SK-N-SH treated with all-trans-retinoic acid at 6 μM for 48 hours (cell line): ENCODE data around the gene MRPL21.

Experiments used
- ATAC-seq: fragments of 200-7000 bp; cut with Tn5 transposase; 3 replicates; pipeline ENCODE4 v1.9.1; 2020; ENCODE audit warnings: mild to moderate bottlenecking, moderate library complexity
- ARNTL ChIP-seq: fragments of 450-650 bp; formaldehyde crosslinking; IDR thresholded peaks from 2 replicates; pipeline ENCODE4 v1.5.0; 2020; ENCODE audit warnings: low read depth, mild to moderate bottlenecking, moderate library complexity, borderline replicate concordance
- BACH2 ChIP-seq: fragments of 250-450 bp; sonication (Bioruptor Pico); IDR thresholded peaks from 2 replicates; pipeline ENCODE4 v1.9.0; 2021; ENCODE audit warnings: mild to moderate bottlenecking, borderline replicate concordance
- CSDC2 ChIP-seq: fragments of 250-450 bp; sonication (Bioruptor Pico); IDR thresholded peaks from 2 replicates; pipeline ENCODE4 v1.5.0; 2020; ENCODE audit warnings: mild to moderate bottlenecking, moderate library complexity
- ESRRG ChIP-seq: fragments of 250-450 bp; sonication (Bioruptor Pico); IDR thresholded peaks from 2 replicates; pipeline ENCODE4 v1.6.1; 2021; ENCODE audit warnings: mild to moderate bottlenecking
- GLIS3 ChIP-seq: fragments of 250-450 bp; sonication (Bioruptor Pico); IDR thresholded peaks from 2 replicates; pipeline ENCODE4 v1.5.0; 2020; ENCODE audit warnings: mild to moderate bottlenecking, moderate library complexity
- ISL1 ChIP-seq: fragments of 250-450 bp; sonication (Bioruptor Pico); IDR thresholded peaks from 2 replicates; pipeline ENCODE4 v2.1.2; 2022; ENCODE audit warnings: mild to moderate bottlenecking, moderate library complexity
- OSR1 ChIP-seq: fragments of 250-450 bp; sonication (Bioruptor Pico); IDR thresholded peaks from 2 replicates; pipeline ENCODE4 v1.8.0; 2022; ENCODE audit warnings: moderate library complexity, mild to moderate bottlenecking, inconsistent platforms
- PPARA ChIP-seq: fragments of 250-450 bp; sonication (Bioruptor Pico); IDR thresholded peaks from 2 replicates; pipeline ENCODE4 v1.5.0; 2020; ENCODE audit warnings: mild to moderate bottlenecking, borderline replicate concordance
- RARB ChIP-seq: fragments of 250-450 bp; sonication (Bioruptor Pico); IDR thresholded peaks from 2 replicates; pipeline ENCODE4 v1.8.0; 2021; ENCODE audit warnings: mild to moderate bottlenecking, moderate library complexity
- SNAI2 ChIP-seq: fragments of 250-450 bp; sonication (Bioruptor Pico); IDR thresholded peaks from 2 replicates; pipeline ENCODE4 v1.5.0; 2020; ENCODE audit warnings: mild to moderate bottlenecking, moderate library complexity
- TCF4 ChIP-seq: fragments of 250-450 bp; sonication (Bioruptor Pico); IDR thresholded peaks from 2 replicates; pipeline ENCODE4 v1.8.0; 2021; ENCODE audit warnings: mild to moderate bottlenecking, moderate library complexity, borderline replicate concordance
- TOX ChIP-seq: fragments of 250-450 bp; sonication (Bioruptor Pico); IDR thresholded peaks from 2 replicates; pipeline ENCODE4 v1.8.0; 2021; ENCODE audit warnings: mild to moderate bottlenecking, moderate library complexity, borderline replicate concordance
- ZC3H10 ChIP-seq: fragments of 250-450 bp; sonication (Bioruptor Pico); IDR thresholded peaks from 2 replicates; pipeline ENCODE4 v1.5.1; 2021; ENCODE audit warnings: mild to moderate bottlenecking, moderate library complexity
- ZFP3 ChIP-seq: fragments of 250-450 bp; sonication (Bioruptor Pico); IDR thresholded peaks from 2 replicates; pipeline ENCODE4 v1.5.0; 2020; ENCODE audit warnings: mild to moderate bottlenecking, moderate library complexity
- ZFP30 ChIP-seq: fragments of 450-650 bp; formaldehyde crosslinking; IDR thresholded peaks from 2 replicates; pipeline ENCODE4 v1.5.0; 2022; ENCODE audit warnings: mild to moderate bottlenecking, moderate library complexity
- ZNF565 ChIP-seq: fragments of 450-650 bp; formaldehyde crosslinking; conservative IDR thresholded peaks from 2 replicates; pipeline ENCODE4 v1.5.0; 2020; ENCODE audit warnings: low read depth, mild to moderate bottlenecking, moderate library complexity
- ZNF70 ChIP-seq: fragments of 450-650 bp; formaldehyde crosslinking; IDR thresholded peaks from 2 replicates; pipeline ENCODE4 v1.5.0; 2020; ENCODE audit warnings: mild to moderate bottlenecking, moderate library complexity
- ZNF8 ChIP-seq: fragments of 450-650 bp; formaldehyde crosslinking; IDR thresholded peaks from 2 replicates; pipeline ENCODE4 v1.5.0; 2020; ENCODE audit warnings: mild to moderate bottlenecking, moderate library complexity
- TF ChIP-seq, protein P1 (sequence below): fragments of 250-450 bp; sonication (Bioruptor Pico); IDR thresholded peaks from 2 replicates; pipeline ENCODE4 v1.8.0; 2021; ENCODE audit warnings: low read depth, mild to moderate bottlenecking, moderate library complexity, borderline replicate concordance
- TF ChIP-seq, protein P2 (sequence below): fragments of 250-450 bp; sonication (Bioruptor Pico); IDR thresholded peaks from 2 replicates; pipeline ENCODE4 v1.8.0; 2020; ENCODE audit warnings: mild to moderate bottlenecking, moderate library complexity, borderline replicate concordance
- TF ChIP-seq, protein P3 (sequence below): fragments of 250-450 bp; sonication (Bioruptor Pico); IDR thresholded peaks from 2 replicates; pipeline ENCODE4 v1.5.0; 2020; ENCODE audit warnings: mild to moderate bottlenecking, moderate library complexity
- TF ChIP-seq, protein P4 (sequence below): fragments of 250-450 bp; sonication (Bioruptor Pico); IDR thresholded peaks from 2 replicates; pipeline ENCODE4 v1.5.1; 2020; ENCODE audit warnings: low read depth, mild to moderate bottlenecking, moderate library complexity
- TF ChIP-seq, protein P5 (sequence below): fragments of 250-450 bp; sonication (Bioruptor Pico); IDR thresholded peaks from 2 replicates; pipeline ENCODE4 v1.5.1; 2021; ENCODE audit warnings: mild to moderate bottlenecking, moderate library complexity

The MRPL21 gene

DNA sequence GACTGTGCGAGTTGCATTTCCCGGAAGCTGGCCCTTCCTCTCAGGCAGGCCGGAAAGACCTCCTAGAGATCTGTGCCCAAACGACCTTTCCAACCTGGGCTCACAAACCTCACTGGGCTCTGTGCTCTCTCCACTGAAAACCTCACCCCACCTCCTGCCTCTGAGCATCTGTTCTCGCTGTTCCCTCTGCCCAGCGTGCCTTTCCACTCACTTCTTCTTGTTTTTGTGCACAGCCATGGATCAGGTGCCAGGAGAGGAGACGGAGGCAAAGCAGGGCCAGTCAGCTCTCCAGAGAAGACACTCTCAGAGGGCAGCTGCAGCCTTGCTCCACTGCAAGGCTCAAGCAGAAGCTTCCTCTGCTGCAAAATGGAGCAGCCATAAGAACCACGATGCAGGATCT is 51.0 kb downstream of the MRPL21 start (continued):
- TF ChIP-seq ZFP3 (no peak), RARB (no peak), ZNF565 (CRISPR knock-in tag) (no peak), ZFP30 (CRISPR knock-in tag) (no peak)

DNA sequence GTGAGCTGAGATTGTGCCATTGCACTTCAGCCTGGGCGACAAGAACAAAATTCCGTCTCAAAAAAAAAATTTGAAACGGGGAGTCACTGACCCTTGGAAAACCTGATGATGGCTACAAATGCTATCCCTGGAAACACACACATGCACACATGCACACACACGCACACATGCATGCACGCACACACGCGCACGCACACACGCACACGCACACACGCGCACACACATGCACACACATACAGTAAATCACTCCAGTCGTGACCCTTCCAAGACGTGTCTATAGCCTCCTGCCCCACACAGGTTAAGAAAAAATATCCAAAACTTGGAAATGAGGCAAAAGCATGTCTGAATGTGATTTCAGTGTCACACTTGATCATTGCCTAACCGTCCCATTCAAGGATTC is 55.2 kb downstream of the MRPL21 start:
- ATAC-seq = no peak
- TF ChIP-seq OSR1 (CRISPR knock-in tag) (no peak), ISL1 (CRISPR knock-in tag) (no peak), ARNTL (CRISPR knock-in tag) (no peak), RARB (no peak), PPARA (no peak), ZC3H10 (CRISPR knock-in tag) (no peak), BACH2 (CRISPR knock-in tag) (no peak), TCF4 (no peak), ZNF70 (CRISPR knock-in tag) (no peak), TOX (CRISPR knock-in tag) (no peak), ESRRG (no peak), GLIS3 (CRISPR knock-in tag) (no peak), SNAI2 (CRISPR knock-in tag) (no peak), ZNF565 (CRISPR knock-in tag) (no peak), ZFP3 (no peak)
- TF ChIP-seq, protein P1, sequence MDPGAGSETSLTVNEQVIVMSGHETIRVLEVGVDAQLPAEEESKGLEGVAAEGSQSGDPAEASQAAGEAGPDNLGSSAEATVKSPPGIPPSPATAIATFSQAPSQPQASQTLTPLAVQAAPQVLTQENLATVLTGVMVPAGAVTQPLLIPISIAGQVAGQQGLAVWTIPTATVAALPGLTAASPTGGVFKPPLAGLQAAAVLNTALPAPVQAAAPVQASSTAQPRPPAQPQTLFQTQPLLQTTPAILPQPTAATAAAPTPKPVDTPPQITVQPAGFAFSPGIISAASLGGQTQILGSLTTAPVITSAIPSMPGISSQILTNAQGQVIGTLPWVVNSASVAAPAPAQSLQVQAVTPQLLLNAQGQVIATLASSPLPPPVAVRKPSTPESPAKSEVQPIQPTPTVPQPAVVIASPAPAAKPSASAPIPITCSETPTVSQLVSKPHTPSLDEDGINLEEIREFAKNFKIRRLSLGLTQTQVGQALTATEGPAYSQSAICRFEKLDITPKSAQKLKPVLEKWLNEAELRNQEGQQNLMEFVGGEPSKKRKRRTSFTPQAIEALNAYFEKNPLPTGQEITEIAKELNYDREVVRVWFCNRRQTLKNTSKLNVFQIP (CRISPR knock-in tag) = no peak
- TF ChIP-seq, protein P2, sequence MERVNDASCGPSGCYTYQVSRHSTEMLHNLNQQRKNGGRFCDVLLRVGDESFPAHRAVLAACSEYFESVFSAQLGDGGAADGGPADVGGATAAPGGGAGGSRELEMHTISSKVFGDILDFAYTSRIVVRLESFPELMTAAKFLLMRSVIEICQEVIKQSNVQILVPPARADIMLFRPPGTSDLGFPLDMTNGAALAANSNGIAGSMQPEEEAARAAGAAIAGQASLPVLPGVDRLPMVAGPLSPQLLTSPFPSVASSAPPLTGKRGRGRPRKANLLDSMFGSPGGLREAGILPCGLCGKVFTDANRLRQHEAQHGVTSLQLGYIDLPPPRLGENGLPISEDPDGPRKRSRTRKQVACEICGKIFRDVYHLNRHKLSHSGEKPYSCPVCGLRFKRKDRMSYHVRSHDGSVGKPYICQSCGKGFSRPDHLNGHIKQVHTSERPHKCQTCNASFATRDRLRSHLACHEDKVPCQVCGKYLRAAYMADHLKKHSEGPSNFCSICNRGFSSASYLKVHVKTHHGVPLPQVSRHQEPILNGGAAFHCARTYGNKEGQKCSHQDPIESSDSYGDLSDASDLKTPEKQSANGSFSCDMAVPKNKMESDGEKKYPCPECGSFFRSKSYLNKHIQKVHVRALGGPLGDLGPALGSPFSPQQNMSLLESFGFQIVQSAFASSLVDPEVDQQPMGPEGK (CRISPR knock-in tag) = no peak
- TF ChIP-seq, protein P3, sequence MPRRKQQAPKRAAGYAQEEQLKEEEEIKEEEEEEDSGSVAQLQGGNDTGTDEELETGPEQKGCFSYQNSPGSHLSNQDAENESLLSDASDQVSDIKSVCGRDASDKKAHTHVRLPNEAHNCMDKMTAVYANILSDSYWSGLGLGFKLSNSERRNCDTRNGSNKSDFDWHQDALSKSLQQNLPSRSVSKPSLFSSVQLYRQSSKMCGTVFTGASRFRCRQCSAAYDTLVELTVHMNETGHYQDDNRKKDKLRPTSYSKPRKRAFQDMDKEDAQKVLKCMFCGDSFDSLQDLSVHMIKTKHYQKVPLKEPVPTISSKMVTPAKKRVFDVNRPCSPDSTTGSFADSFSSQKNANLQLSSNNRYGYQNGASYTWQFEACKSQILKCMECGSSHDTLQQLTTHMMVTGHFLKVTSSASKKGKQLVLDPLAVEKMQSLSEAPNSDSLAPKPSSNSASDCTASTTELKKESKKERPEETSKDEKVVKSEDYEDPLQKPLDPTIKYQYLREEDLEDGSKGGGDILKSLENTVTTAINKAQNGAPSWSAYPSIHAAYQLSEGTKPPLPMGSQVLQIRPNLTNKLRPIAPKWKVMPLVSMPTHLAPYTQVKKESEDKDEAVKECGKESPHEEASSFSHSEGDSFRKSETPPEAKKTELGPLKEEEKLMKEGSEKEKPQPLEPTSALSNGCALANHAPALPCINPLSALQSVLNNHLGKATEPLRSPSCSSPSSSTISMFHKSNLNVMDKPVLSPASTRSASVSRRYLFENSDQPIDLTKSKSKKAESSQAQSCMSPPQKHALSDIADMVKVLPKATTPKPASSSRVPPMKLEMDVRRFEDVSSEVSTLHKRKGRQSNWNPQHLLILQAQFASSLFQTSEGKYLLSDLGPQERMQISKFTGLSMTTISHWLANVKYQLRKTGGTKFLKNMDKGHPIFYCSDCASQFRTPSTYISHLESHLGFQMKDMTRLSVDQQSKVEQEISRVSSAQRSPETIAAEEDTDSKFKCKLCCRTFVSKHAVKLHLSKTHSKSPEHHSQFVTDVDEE (CRISPR knock-in tag) = no peak
- TF ChIP-seq, protein P4, sequence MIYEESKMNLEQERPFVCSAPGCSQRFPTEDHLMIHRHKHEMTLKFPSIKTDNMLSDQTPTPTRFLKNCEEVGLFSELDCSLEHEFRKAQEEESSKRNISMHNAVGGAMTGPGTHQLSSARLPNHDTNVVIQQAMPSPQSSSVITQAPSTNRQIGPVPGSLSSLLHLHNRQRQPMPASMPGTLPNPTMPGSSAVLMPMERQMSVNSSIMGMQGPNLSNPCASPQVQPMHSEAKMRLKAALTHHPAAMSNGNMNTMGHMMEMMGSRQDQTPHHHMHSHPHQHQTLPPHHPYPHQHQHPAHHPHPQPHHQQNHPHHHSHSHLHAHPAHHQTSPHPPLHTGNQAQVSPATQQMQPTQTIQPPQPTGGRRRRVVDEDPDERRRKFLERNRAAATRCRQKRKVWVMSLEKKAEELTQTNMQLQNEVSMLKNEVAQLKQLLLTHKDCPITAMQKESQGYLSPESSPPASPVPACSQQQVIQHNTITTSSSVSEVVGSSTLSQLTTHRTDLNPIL (CRISPR knock-in tag) = no peak
- TF ChIP-seq, protein P5, sequence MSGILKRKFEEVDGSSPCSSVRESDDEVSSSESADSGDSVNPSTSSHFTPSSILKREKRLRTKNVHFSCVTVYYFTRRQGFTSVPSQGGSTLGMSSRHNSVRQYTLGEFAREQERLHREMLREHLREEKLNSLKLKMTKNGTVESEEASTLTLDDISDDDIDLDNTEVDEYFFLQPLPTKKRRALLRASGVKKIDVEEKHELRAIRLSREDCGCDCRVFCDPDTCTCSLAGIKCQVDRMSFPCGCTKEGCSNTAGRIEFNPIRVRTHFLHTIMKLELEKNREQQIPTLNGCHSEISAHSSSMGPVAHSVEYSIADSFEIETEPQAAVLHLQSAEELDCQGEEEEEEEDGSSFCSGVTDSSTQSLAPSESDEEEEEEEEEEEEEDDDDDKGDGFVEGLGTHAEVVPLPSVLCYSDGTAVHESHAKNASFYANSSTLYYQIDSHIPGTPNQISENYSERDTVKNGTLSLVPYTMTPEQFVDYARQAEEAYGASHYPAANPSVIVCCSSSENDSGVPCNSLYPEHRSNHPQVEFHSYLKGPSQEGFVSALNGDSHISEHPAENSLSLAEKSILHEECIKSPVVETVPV (CRISPR knock-in tag) = no peak

DNA sequence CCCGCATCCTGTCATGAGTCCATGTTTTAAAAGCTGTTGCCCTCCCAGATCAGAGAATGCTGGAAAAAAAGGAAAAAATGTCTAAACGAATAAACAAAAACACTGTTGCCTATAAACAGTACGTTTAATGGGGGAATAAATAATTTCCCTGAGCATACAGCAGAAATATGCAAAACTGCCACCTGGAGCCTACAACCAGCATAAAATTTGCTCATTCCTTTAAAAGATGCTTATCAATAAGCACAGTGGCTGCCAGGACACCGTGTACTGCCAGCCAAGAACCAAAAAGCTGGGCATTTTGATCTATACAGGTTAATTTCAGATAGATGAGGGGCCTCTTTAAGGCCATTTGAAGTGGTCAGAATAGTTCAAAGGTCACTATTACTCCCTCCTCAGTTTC is 56.2 kb downstream of the MRPL21 start:
- no peak for ATAC-seq
- TF ChIP-seq BACH2 (CRISPR knock-in tag) (no peak), ZFP30 (CRISPR knock-in tag) (no peak), RARB (no peak), ESRRG (no peak), GLIS3 (CRISPR knock-in tag) (no peak), CSDC2 (CRISPR knock-in tag) (no peak), ARNTL (CRISPR knock-in tag) (no peak), ZC3H10 (CRISPR knock-in tag) (no peak), TCF4 (no peak), ISL1 (CRISPR knock-in tag) (no peak), ZFP3 (no peak), ZNF8 (CRISPR knock-in tag) (no peak)
- TF ChIP-seq, protein P5 (CRISPR knock-in tag) = no peak
- TF ChIP-seq, protein P1 (CRISPR knock-in tag) = no peak
- TF ChIP-seq, protein P3 (CRISPR knock-in tag) = no peak
